ENCODE results near the gene ZAP70.

Gene ZAP70

DNA sequence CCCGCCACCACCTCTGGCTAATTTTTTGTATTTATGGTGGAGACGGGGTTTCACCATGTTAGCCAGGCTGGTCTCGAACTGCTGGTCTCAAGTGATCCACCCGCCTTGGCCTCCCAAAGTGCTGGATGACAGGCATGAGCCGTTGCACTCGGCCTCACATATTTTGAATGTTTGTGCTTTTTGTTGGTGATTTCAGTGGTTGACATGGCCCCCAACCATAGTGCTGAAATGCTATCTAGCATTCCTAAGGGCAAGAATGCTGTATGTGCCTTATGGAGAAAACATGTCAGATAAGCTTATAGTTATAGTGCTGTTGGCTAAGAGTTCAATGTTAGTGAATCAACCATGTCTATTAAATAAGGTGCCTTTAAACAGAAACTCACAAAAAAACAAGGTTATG lies 8.9 kb downstream of the ZAP70 start:
- no peak overlapping the region for H3K27ac Mint-ChIP-seq
- peaks cover 7% of the 10 kb centered on the region for H3K27me3 Mint-ChIP-seq (ENCODE audit: low read depth)
- no peak overlapping the region for H3K4me3 Mint-ChIP-seq
- TF ChIP-seq, protein P1, sequence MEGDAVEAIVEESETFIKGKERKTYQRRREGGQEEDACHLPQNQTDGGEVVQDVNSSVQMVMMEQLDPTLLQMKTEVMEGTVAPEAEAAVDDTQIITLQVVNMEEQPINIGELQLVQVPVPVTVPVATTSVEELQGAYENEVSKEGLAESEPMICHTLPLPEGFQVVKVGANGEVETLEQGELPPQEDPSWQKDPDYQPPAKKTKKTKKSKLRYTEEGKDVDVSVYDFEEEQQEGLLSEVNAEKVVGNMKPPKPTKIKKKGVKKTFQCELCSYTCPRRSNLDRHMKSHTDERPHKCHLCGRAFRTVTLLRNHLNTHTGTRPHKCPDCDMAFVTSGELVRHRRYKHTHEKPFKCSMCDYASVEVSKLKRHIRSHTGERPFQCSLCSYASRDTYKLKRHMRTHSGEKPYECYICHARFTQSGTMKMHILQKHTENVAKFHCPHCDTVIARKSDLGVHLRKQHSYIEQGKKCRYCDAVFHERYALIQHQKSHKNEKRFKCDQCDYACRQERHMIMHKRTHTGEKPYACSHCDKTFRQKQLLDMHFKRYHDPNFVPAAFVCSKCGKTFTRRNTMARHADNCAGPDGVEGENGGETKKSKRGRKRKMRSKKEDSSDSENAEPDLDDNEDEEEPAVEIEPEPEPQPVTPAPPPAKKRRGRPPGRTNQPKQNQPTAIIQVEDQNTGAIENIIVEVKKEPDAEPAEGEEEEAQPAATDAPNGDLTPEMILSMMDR (IDR thresholded peaks at IDR 0.05; ENCODE audit: unreplicated experiment in 3 of 3): no peak
- no peaks in the 10 kb centered on the region for H3K36me3 Mint-ChIP-seq (ENCODE audit: low read depth)
- H3K4me1 Mint-ChIP-seq: peaks cover 30% of the 10 kb centered on the region
- no peaks in the 10 kb centered on the region for H3K9me3 Mint-ChIP-seq

DNA sequence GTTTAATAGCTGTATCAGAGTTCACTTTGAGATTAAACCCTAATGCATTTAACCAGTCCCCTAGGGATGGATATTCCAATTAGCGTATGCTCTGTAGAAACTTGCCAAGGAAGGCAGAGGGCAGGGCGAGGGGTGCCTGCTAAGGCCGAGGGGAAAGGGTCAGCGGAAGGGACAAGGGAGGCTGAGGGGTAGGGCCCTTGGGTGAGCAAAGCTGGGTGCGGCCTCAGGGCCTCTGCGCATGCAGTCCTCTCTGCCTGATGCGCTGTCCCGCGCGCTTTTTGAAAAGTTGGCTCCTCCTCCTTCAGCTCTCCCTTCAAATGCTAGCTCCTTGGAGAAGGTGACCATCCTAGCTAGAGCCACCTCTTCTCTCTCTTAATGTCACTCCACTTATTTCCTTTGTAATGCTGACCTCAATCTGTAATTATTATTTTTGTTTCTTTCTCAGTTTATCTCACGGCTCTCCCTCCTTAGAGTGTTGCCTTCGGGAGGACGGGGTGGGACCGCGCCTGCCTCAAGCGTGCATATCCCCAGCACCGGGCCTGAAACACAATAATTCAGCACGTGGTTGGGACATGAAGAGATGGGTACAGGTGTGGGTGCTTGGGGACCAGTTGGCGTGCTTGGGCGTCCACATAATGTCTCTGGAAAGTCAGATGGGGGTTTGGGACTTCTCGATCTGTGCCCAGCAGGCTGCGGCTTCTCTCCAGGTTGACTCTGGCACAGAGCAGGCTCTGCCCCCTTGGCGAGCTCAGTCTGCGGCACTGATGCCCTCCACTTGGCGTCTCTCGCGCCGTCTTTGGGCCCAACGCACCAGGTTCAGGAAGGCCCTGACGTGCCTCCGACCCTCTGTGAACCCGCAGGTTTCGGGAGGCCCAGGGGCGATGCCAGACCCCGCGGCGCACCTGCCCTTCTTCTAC lies 10.0 kb downstream of the ZAP70 start:
- H3K9me3 Mint-ChIP-seq: peaks cover 5% of the 10 kb centered on the region

DNA sequence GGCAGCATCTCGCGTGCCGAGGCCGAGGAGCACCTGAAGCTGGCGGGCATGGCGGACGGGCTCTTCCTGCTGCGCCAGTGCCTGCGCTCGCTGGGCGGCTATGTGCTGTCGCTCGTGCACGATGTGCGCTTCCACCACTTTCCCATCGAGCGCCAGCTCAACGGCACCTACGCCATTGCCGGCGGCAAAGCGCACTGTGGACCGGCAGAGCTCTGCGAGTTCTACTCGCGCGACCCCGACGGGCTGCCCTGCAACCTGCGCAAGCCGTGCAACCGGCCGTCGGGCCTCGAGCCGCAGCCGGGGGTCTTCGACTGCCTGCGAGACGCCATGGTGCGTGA lies 10.7 kb downstream of the ZAP70 start:
- TF ChIP-seq, protein P1 (IDR thresholded peaks at IDR 0.05; ENCODE audit: unreplicated experiment in 3 of 3): no peak
- no peaks in the 10 kb centered on the region for H3K36me3 Mint-ChIP-seq (ENCODE audit: low read depth)
- no peak overlapping the region for H3K27ac Mint-ChIP-seq
- H3K4me3 Mint-ChIP-seq: no peak overlapping the region
- peaks cover 10% of the 10 kb centered on the region for H3K27me3 Mint-ChIP-seq (ENCODE audit: low read depth)
- peaks cover 5% of the 10 kb centered on the region for H3K9me3 Mint-ChIP-seq
- H3K4me1 Mint-ChIP-seq: peaks cover 33% of the 10 kb centered on the region

More for the DNA sequence above, 10.0 kb downstream of the ZAP70 start:
- Mint-ChIP-seq H3K36me3 (ENCODE audit: low read depth) (no peaks in the 10 kb centered on the region), H3K4me1 (peaks cover 33% of the 10 kb centered on the region), H3K27me3 (ENCODE audit: low read depth) (peaks cover 10% of the 10 kb centered on the region), H3K4me3 (no peak overlapping the region), H3K27ac (no peak overlapping the region)
- TF ChIP-seq, protein P1 (IDR thresholded peaks at IDR 0.05; ENCODE audit: unreplicated experiment in 3 of 3): no peak

DNA sequence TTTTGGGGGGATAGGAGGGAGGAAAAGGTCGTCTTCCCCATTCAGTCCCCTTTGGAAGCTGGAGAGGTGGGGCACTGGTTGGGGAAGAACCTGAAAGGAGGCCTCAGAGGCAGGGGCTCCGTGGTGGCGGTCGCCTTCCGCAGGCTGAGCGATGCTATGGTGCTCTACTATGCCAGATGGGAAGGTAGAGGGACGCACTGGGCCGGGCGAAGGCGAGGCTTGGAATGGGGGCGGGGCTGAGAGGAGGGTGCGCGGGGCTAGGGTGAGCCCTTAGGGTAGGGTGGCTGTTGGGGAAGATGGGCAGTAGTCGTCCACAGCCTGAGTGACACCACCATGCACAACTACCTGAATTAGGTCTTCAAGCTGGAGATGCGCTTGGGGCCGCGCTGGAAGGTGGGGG lies 11.1 kb downstream of the ZAP70 start:
- Mint-ChIP-seq H3K4me1 (peaks cover 33% of the 10 kb centered on the region), H3K4me3 (no peak overlapping the region), H3K9me3 (peaks cover 5% of the 10 kb centered on the region), H3K27ac (no peak overlapping the region), H3K27me3 (ENCODE audit: low read depth) (peaks cover 10% of the 10 kb centered on the region), H3K36me3 (ENCODE audit: low read depth) (no peaks in the 10 kb centered on the region)
- TF ChIP-seq, protein P1 (IDR thresholded peaks at IDR 0.05; ENCODE audit: unreplicated experiment in 3 of 3): no peak

DNA sequence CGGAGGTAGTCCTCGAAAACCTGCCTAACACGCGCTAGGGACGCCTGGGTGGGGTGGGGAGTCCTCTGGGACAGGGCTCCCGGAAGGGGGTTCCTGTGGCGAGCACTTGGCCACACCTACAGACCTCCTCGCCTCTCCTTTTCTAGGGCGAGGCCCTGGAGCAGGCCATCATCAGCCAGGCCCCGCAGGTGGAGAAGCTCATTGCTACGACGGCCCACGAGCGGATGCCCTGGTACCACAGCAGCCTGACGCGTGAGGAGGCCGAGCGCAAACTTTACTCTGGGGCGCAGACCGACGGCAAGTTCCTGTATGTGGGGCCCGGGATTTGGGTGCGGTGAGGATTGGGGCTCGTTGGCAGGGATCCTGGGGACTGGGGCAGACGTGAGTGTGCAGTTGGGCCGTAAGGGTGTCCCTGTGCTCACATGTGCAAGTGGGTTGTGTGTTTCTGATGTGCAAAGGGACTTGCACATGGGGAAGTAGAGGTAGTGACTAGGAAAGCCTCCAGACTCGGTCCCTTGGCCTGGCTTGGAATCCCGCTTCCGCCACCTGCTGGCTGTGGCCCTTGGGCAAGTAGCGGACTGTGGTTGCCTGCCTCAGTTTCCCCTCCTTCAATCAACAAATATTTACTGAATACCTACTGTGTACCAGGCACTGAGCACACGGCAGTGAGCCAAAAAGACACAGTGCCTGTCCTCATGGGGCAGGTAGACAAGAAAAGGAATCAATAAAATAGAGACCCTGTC lies 11.7 kb downstream of the ZAP70 start:
- H3K36me3 Mint-ChIP-seq (ENCODE audit: low read depth): no peaks in the 10 kb centered on the region
- TF ChIP-seq, protein P1 (IDR thresholded peaks at IDR 0.05; ENCODE audit: unreplicated experiment in 3 of 3): no peak
- H3K4me1 Mint-ChIP-seq: peaks cover 33% of the 10 kb centered on the region
- peak overlapping the region in 1 of 3 experiments; percentile 72 for H3K27ac Mint-ChIP-seq
- H3K9me3 Mint-ChIP-seq: peaks cover 5% of the 10 kb centered on the region
- peaks cover 10% of the 10 kb centered on the region for H3K27me3 Mint-ChIP-seq (ENCODE audit: low read depth)
- H3K4me3 Mint-ChIP-seq: no peak overlapping the region

Data from nephron (organoid).